Measurements from ENCODE around the gene PLA2G4F.

Gene PLA2G4F

DNA sequence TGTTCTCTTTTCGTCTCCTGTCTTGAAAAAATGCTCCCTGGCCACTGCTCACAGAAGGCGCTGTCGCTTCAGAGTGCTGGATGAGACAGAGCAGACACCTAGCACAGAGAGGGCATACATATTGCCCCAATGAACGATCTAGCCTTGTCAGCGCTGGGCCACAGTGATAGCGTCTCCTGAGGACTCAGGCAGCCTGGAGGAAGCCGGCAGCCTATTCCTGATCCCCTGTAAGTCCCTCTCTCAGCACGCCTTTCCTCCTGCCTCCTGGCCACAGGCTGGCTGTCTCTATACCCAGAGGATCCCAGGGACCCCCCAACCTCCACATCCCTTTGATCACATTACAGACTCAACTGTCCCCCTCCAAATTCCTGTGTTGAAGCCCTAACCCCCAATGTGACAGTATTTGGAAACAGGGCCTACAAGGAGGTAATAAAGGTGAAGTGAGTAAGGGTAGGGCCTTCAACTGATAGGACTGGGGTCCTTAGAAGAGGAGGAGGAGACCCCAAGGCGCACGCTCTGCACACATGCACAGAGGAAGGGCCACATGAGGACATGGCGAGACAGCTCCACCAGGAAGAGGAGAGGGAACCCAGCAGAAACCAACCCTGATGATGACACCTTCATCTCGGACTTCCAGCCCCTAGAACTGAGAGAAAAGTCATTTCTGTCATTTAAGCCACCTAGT, 7.5 kb downstream of the PLA2G4F start:
- no peak for DNase-seq (ENCODE audit: low read depth)

DNA sequence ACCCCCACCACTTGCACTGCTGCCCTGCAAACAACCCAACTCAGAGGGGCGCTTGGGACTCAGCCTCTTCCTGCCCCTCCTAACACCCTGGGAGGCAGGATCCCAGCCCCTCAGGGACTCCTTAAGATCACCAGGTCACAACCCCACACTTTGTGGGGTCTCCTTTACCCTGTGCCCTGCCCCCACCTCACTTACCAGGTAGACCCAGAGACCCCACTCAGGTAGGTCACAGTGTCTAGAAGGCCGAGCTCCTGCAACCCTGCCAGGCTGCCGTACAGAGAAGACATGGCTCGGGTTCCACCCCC, 9.1 kb downstream of the PLA2G4F start:
- DNase-seq (ENCODE audit: low read depth), result no peak

DNA sequence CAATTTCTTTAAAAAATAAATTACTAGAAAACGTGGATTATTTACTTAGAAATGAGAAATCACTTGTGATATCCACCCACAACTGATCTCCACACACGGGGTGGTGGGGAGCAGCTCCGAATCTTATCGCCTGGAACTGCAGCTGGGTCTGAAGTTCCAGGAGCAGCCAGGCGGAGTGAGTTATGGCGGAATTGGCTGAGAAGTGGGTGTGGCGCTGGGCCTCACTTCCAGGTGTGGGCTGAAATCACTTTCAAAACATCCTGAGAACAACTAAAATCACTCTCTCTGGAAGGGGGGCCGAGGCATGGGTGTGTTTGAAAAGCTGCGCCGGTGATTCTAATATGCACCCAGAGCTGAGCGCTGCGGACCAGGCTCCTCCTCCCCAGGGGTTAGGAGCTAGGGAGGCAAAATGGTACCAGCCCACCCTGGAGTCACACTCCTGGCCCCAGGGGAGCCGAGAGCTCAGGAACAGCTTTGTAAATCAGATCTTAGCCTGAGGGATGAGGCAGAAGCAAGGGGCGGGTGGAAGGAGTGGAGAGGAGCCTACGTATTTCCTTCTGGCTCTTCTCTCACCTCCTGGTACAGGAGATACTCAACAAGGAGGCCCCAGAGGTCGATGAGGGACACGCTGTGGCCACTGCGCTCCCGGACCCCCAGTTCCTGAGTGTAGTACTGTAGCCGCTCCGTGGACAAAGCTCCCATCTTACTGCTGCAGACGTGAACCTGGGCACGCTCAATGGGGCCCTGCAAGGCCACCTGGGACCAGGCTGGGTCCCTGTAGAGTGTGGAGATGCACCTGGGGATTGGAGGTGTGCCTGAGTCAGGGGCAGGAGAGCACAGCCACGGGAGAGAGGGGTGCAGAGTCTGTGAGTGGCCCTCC, 9.6 kb downstream of the PLA2G4F start:
- no peak for DNase-seq (ENCODE audit: low read depth)

DNA sequence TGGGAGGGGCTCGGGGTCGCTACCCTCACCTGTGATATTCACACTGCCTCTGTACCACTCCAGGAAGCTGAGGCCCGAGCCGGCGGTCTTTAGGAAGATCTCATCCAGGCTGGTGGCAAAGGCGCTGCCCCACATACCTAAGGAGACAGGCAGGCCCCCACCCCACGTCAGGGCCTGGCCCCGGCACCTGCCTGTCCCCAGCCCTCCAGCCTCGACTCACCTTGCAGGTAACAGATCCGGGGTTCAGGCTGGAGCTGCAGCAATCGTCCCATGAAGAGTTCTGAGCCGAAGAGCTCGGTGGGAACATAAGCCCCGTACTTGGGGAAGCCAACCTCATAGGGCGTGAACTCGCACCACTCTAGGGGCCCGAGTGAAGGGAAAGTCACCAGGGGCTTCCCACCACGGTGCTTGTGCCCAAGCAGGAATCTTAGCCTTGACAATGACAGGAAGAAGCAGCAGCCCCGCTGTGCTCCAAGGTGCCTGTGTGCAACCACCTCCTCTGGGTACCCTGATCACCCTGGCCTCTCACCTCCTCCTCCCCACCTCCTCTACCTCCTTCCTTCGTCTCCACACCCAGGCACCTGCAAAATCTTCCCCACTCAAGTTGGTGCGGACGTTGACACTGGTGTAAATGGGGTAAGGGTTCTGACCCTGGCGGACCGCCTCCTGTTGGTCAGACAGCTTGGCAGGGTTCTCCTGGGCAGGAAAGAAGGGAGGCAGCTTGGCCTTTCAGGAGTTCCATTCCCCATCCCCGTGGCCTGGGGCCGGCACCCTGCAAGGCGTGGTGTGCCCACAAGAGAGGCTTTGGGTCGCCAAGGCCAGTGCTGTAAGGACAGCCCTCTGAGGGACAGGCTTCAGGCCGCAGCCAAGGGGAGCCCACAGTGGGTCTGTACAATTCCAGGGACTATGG, 10.6 kb downstream of the PLA2G4F start:
- no peak for DNase-seq (ENCODE audit: low read depth)

DNA sequence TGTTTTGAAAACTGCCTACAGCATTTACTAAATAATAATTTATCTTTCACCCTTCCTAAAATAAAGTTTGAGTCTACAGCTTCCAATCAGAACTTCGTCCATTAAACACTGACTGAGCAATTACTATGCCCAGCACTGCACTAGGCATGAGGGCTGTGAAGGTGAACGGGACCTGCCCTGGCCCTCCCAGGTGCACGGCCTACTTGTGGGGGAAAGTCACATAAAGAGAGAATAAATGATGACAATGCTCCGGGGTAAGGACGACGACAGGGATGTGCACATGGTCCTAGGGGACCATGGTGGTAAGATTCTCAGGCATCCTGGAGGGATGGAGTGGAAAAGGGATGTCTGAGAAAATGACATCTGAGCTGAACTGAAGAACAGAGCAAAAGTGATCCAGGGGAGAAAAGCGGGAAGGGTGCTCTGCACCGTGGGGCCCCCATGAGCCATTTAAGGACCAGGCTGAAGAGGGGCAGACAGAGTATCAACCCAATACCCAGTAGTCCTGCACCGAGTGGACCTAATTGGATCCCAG, 11.5 kb downstream of the PLA2G4F start:
- no peak for DNase-seq (ENCODE audit: low read depth)

DNA sequence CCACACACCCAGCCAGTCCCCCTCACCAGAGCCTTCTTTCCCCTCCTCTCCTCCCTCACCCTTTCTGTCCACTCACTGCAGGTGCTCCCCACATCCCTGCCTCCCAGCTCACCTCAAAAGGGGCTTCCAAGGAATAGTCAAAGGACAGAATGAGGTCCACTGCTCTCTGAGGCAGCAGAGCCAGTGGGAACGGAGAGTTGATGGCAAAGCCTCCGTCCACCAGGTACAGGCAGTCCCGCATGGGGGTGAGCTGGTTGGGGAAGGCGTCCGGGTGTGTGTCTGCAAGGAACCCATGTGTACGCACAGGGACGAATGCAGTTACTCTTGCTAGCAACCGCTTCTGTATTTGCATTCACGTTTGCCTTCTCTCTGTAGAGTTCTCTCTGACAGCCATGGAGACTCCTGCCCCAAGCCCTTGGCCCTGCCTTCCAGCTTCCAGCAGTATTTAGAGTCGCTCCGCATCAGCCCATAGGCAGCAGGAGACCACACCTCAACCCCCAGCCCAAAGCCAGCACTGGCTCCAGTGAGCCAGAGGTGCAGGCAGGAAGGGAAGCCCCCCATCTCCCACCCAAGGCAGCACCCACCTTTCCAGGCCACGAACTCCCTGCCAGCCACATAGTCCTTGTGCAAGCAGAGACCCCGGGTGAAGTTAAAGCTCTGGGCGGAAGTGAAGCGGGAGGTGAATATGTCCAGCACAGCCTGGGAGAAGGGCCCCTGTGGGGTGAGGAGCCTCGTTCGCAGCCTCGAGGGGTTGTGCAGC, 12.4 kb downstream of the PLA2G4F start:
- no peak for DNase-seq (ENCODE audit: low read depth)

DNA sequence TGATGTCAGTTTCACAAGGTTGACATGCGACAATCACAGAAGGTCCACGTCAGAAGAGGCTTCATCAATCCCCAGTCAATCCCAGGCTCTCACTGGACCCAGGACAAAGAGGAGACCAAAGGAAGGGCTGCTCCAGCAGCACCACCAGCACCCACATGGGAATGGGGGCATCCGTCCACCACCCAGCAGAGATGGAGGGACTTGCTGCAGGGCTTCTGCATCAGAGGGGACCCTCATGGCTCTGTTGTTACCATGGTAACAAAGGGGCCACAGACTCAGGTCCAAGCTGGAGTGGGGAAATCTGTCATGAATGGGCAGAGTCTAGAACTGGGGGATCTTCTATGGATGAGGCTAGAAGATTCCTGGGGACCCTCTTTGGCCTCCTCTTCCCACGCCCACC, 13.1 kb downstream of the PLA2G4F start:
- DNase-seq (ENCODE audit: low read depth), result no peak

DNA sequence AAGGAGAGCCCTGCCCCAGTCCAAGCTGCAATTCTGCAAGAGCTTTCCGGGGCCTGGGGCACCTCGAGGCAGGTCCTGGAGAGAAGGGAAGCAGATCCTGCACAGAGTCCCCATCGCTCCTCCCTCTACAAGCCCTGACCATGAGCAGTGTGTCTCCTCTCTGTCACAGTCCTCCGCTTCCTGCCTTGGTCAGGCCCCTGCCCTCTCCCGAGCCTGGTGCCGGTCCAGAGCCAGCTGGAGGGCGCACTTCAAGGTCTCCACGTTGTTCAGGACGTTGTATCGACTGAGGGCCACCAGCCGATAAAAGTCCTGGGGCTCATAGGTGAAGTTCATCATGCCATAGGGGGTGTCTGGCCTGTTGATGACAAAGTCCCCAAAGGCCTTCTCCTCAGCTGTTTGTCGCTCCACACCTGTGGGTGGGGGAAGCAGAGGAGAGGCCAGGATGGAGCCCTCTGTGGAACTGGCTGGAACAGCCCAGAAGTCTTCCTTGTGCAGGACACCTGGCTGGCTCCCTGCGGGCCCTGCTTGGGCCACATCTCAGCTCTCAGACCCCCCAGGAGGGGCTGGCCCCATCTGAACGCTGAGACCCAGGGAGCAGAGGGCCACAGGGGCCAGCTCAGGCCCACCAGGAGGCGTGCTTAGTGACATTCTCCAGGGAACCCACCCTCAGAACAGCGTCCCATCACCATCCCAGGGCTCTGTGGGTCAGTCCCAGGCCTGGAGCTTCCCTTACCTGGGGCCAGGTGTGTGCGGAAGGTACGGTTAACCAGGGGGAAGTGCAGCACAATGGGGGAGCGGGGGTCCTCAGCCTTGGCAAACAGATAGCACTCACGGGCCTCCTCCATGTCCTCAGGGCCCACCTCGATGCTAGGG, 14.4 kb downstream of the PLA2G4F start:
- DNase-seq (ENCODE audit: low read depth), result no peak

DNA sequence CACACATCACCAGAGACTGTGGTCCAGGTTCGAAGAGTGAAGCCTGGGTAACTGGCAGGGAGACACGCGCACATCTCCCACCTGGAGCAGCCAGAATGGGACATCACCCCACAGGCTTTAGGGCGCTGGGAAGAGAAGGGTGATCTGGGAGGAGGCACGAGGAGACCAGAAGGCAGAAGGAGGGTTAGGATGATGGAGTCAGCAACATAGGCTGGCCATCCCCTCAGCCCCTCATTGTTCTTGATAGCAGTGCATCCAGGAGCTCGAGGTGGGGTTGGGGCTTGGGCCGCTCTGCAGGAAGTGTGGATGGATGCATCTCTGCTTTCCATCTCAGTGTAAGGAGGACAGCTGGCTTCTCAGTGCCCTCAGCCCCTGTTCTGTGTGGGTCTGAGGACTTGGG, 15.2 kb downstream of the PLA2G4F start:
- DNase-seq (ENCODE audit: low read depth), result no peak

DNA sequence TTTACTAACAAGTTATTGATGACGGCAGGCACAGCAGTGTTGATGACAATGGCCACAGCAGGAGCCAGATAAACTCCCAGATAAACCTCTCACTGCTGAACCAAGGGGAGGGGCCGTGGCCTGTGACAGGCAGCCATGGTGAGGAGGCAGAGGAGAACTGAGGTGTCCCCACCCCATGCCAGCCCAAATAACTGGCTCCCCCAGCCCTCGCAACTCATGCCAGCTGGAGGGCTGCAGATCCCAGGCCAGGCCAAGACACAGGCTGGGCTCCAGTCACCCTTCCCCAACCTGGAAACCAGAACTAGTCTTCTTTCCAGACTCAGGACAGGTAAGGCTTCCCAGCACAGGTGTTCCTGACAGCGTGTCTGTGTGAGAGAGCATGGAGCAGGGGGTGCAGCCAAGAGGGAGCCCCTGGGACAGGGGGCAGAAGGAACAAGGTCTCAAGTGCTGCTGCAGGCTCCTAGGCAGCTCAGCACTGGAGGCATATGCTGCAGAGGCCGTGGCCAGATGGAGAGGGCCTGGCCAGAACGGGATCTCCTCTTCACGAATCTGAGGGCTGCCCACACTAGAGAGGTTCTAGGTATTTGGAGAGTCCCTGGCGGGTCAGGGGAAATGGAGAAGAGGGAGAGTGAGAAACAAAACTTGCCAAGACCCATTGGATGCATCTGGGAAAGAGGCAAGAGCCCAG, 15.9 kb downstream of the PLA2G4F start:
- DNase-seq (ENCODE audit: low read depth), result no peak

DNA sequence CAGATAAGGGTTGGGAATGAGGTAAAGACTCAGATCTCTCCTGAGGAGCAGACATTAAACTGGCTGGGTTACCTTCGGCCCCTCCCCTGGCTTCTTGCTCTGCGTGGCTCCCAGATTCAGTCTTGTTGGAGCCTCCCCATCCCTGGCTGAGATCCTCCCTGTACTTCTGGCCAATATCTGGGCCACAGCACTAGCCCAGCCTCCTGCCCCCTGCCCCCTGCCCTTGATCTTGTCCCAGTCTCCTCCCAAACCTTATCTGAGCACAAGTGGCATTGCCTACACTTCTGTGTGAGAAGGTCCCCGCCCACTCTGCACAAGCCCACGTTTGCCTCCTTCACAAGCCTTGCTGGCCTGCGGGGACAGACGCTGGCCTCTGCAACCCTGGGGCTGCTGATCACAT, 16.8 kb downstream of the PLA2G4F start:
- DNase-seq (ENCODE audit: low read depth), result no peak

DNA sequence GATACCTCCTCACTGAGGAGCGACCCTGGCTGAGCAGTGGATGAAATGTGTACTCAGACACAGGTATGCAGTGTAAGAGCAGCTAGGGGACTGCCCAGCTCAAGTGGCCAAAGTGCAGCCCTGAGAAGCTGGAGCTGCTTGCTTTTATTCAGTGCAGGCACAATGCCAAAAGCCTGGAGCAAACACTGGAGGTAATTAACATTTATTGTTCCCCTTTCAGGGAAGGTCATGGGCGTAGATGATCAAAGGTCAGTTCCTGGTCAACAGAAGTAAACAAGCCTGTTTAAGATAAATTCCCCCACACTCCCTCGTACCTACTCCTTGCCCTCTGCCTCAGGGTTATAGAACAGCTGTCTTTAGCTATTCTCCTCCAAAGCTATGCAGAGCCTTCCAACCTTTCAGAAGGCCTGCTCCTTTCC, 17.5 kb downstream of the PLA2G4F start:
- no peak for DNase-seq (ENCODE audit: low read depth)

DNA sequence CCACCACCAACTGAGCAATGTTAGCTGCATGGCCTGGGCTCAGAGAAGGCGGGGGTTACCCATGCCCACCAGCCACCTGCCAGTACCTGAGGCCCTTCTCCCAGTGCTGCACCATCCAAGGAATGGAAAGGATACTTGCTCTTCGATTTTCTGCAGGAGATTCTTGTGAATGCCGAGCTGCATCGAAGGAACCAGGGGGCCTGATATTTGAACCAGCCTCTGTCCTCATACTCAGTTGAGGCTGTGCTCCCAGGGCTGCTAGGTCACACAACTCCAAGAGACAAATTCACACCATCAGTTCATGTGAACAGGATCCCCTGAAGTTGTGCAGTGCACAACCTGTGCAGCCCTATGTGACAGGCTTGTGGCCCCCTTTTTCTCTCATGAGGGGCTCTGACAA, 18.0 kb downstream of the PLA2G4F start:
- DNase-seq (ENCODE audit: low read depth), result no peak

DNA sequence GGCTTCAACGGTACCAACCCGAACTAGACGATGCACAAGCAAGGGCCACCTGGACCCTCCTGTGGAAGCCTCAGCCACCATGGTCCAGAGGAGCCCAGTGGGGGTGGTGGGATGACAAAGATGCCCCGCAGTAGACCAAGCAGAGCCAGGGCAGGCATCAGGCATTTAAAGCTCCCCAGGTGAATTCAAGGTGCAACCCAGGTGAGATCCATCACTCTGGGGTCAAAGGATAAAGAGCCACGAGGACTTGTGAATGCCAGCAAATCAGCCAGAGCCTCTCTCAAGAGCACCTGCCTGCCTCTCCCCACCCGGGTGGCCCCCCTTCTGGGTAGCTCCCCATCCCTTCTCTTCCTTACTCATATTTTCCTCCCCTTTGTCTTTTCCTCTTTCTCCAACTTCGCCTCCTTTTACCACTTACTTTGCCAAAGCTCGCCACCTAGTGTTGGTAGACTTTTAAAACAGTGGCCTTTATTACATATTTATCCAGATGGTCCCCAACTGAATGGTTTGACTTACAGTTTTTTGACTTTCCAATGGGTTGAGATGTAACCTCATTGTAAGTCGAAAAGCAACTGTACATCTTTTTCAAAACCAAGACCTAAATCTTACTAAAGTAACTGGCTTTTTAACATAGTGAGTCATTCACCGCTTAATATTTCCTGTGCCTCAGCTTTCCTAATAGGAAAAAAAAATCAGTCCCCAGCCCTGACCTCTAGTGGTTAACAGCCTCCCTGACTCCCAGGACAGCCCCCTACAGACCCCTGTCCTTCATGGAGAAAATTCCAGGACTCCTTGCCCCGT, 18.8 kb downstream of the PLA2G4F start:
- peak; percentile 61 for DNase-seq (ENCODE audit: low read depth)

DNA sequence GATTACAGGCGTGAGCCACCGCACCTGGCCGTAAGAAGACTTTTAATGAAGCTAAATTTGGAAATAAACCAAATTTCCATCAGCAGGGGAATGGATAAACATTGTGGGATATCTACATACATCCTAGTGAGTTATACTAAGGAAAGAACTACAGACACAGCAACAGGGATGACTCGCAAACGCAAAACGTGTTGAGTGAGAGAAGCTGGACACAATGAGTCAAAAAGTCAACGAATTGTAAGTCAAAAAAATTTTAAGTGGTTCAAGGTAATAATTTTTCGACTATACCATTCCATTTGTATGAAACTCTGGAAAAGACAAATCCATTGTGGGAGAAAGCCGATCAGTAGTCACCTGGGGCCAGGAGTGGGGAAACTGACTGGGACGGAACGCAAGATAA, 19.9 kb downstream of the PLA2G4F start:
- DNase-seq (ENCODE audit: low read depth), result no peak

DNA sequence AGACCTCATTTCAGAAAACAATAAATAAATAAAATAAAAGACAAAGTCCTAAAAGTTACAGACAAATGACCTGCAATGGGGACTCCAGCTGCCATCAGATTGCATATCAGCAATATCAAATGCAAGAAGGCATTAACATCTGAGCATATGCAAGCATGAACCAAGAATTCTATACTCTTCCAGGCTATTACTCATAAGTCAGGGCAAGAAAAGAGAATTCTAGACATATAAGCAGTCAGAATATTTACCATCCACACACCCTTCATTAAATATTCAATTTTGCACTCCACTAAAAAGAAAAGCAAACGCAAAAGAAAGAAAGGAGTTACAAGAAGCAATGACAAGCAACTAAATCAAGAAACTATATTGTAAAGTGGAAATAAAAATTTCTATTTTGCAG, 21.1 kb downstream of the PLA2G4F start:
- no peak for DNase-seq (ENCODE audit: low read depth)

DNA sequence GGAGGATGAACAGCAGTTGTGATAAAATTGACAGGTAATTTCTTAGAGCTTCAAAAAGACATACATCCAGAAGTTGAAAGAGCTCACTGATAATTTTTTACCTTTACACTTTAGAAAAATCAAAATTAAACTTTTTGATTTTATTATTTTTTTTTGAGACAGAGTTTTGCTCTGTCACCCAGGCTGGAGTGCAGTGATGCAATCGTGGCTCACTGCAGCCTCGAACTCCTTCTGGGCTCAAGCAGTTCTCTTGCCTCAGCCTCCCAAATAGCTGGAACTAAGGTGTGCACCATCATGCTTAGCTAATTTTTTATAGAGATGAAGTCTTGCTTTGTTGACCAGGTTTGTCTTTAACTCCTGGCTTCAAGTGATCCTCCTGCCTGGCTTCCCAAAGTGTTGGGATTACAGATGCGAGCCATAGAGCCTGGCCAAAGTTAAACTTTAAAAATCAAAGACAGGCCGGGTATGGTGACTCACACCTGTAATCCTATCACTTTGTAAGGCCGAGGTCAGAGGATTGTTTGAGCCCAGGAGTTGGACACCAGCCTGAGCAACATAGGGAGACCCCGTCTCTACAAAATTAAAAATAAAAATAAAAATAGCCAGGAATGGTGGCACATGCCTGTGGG, 21.7 kb downstream of the PLA2G4F start:
- DNase-seq (ENCODE audit: low read depth), result no peak

DNA sequence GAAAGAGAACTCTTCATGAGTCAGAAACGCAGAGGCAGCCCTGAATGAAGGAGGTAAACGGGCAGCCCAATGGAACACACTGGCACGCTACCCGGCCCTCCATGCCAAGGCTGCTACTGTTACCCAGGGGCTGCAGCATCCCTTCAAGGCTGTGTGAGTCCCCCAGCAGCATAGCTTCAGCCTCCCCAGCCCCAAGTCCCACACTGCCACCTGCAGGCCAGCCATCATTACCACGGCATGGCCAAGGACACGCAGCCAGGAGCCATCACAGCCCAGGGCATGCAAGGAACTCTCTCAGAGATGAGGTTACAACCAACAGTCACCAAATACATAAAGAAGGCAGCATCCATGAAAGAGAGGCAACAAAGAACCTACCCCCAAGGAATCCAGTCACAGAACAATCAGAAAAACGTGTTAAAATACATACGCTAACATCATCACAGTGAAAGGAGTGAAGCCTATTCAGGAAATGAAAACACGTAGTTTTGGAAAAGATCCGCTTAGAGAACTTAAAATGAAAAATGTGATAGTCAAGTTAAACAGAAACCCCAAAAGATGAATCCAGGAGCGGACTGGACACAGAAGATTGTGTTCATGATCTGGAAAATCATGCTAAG, 22.4 kb downstream of the PLA2G4F start:
- DNase-seq (ENCODE audit: low read depth), result peak; percentile 53

Data from EH (cell line).